WTC11 (cell line): ENCODE measurements around the gene IL34. TPM values are rescaled to one million over a fixed set of nuclear protein-coding genes. Genes with fewer than 3 reads are reported as not detected.

ENCODE experiments used
- ATAC-seq: fragments of 200-7000 bp; cut with Tn5 transposase; 2 replicates; pipeline ENCODE4 v1.10.0; 2021; ENCODE audit warnings: mild to moderate bottlenecking, moderate library complexity
- CTCF ChIA-PET: fragments of 300-600 bp; sonication (Branson Sonifier 250); formaldehyde crosslinking; loops from one replicate; lab custom pipeline; 2021; ENCODE audit warnings: antibody characterized with exemption; lab: Charles Lee
- POLR2A ChIA-PET: fragments of 350-600 bp; sonication (Branson Sonifier 250); formaldehyde crosslinking; loops from one replicate; lab custom pipeline; 2021; ENCODE audit warnings: antibody characterized with exemption; lab: Charles Lee
- DNase-seq: peaks from one replicate; pipeline ENCODE4 v3.0.0; 2021; ENCODE audit warnings: low spot score
- H3K27ac Mint-ChIP-seq: 2 replicates; pipeline ENCODE4 v1.8.0; 2021; ENCODE audit warnings: mixed read lengths
- H3K27me3 Mint-ChIP-seq: 2 replicates; pipeline ENCODE4 v1.8.0; 2021; ENCODE audit warnings: low read depth, mild to moderate bottlenecking, moderate library complexity, mixed read lengths
- H3K36me3 Mint-ChIP-seq: 2 replicates; pipeline ENCODE4 v1.8.0; 2021; ENCODE audit warnings: mixed read lengths
- H3K4me1 Mint-ChIP-seq: 2 replicates; pipeline ENCODE4 v1.8.0; 2022; ENCODE audit warnings: mixed read lengths
- H3K4me3 Mint-ChIP-seq: 2 replicates; pipeline ENCODE4 v1.8.0; 2021; ENCODE audit warnings: mild to moderate bottlenecking, moderate library complexity, mixed read lengths
- H3K9me3 Mint-ChIP-seq: 2 replicates; pipeline ENCODE4 v1.8.0; 2021; ENCODE audit warnings: mixed read lengths
- ATF1 ChIP-seq: sonication (generic); formaldehyde crosslinking; IDR thresholded peaks from 2 replicates; pipeline ENCODE4 v1.8.1; 2023; ENCODE audit warnings: mild to moderate bottlenecking, moderate library complexity, missing genetic modification reagents
- CBFB ChIP-seq: sonication (generic); formaldehyde crosslinking; IDR thresholded peaks from 2 replicates; pipeline ENCODE4 v1.8.1; 2022; ENCODE audit warnings: mild to moderate bottlenecking, low read depth, missing genetic modification reagents
- CREB1 ChIP-seq: sonication (generic); formaldehyde crosslinking; IDR thresholded peaks from 2 replicates; pipeline ENCODE4 v1.8.0; 2023; ENCODE audit warnings: mild to moderate bottlenecking, missing genetic modification reagents
- EMX1 ChIP-seq: fragments of 250-450 bp; sonication (Bioruptor Pico); IDR thresholded peaks from 2 replicates; pipeline ENCODE4 v1.8.0; 2021; ENCODE audit warnings: mild to moderate bottlenecking
- FOXJ3 ChIP-seq: sonication (generic); formaldehyde crosslinking; IDR thresholded peaks from 2 replicates; pipeline ENCODE4 v1.9.0; 2021; ENCODE audit warnings: missing genetic modification reagents, mild to moderate bottlenecking, borderline replicate concordance
- GABPB1 ChIP-seq: sonication (generic); formaldehyde crosslinking; IDR thresholded peaks from 2 replicates; pipeline ENCODE4 v1.8.1; 2023; ENCODE audit warnings: mild to moderate bottlenecking, missing genetic modification reagents
- GRHL2 ChIP-seq: fragments of 250-450 bp; sonication (Bioruptor Pico); IDR thresholded peaks from 2 replicates; pipeline ENCODE4 v1.8.0; 2022; ENCODE audit warnings: mild to moderate bottlenecking, moderate library complexity; ENCODE audit not compliant: insufficient replicate concordance, severe bottlenecking
- HMGA2 ChIP-seq: fragments of 250-450 bp; sonication (Bioruptor Pico); IDR thresholded peaks from 2 replicates; pipeline ENCODE4 v1.4.0; 2021; ENCODE audit warnings: mild to moderate bottlenecking, moderate library complexity
- OVOL2 ChIP-seq: fragments of 250-450 bp; sonication (Bioruptor Pico); IDR thresholded peaks from 2 replicates; pipeline ENCODE4 v1.9.0; 2021; ENCODE audit warnings: mild to moderate bottlenecking, borderline replicate concordance
- PRRX2 ChIP-seq: fragments of 250-450 bp; sonication (Bioruptor Pico); IDR thresholded peaks from 2 replicates; pipeline ENCODE4 v1.8.0; 2021; ENCODE audit warnings: mild to moderate bottlenecking
- TEAD1 ChIP-seq: sonication (generic); formaldehyde crosslinking; IDR thresholded peaks from 2 replicates; pipeline ENCODE4 v1.8.0; 2022; ENCODE audit warnings: mild to moderate bottlenecking, missing genetic modification reagents
- TP53 ChIP-seq: sonication (generic); formaldehyde crosslinking; IDR thresholded peaks from 2 replicates; pipeline ENCODE4 v1.8.1; 2023; ENCODE audit warnings: mild to moderate bottlenecking, missing genetic modification reagents
- ZNF121 ChIP-seq: sonication (generic); formaldehyde crosslinking; IDR thresholded peaks from 2 replicates; pipeline ENCODE4 v1.8.0; 2023; ENCODE audit warnings: missing genetic modification reagents
- ZNF138 ChIP-seq: sonication (generic); formaldehyde crosslinking; conservative IDR thresholded peaks from 2 replicates; pipeline ENCODE4 v1.8.1; 2022; ENCODE audit warnings: mild to moderate bottlenecking, moderate library complexity, missing genetic modification reagents
- ZNF219 ChIP-seq: sonication (generic); formaldehyde crosslinking; IDR thresholded peaks from 2 replicates; pipeline ENCODE4 v1.8.0; 2023; ENCODE audit warnings: missing genetic modification reagents, mild to moderate bottlenecking, borderline replicate concordance
- ZNF232 ChIP-seq: sonication (generic); formaldehyde crosslinking; IDR thresholded peaks from 2 replicates; pipeline ENCODE4 v1.8.0; 2022; ENCODE audit warnings: mild to moderate bottlenecking, missing genetic modification reagents
- ZNF263 ChIP-seq: sonication (generic); formaldehyde crosslinking; IDR thresholded peaks from 2 replicates; pipeline ENCODE4 v1.8.1; 2022; ENCODE audit warnings: low read depth, mild to moderate bottlenecking, moderate library complexity, missing genetic modification reagents
- ZNF317 ChIP-seq: sonication (generic); formaldehyde crosslinking; IDR thresholded peaks from 2 replicates; pipeline ENCODE4 v1.8.1; 2023; ENCODE audit warnings: low read depth, mild to moderate bottlenecking, moderate library complexity, missing genetic modification reagents, borderline replicate concordance
- ZNF423 ChIP-seq: fragments of 250-450 bp; sonication (Bioruptor Pico); IDR thresholded peaks from 2 replicates; pipeline ENCODE4 v2.1.2; 2022; ENCODE audit warnings: mild to moderate bottlenecking, moderate library complexity
- total RNA-seq: library from RNA; stranded (reverse); gene quantifications from 3 replicates; pipeline ENCODE4 v1.2.3, GENCODE V29; 2021
- TF ChIP-seq, protein P1 (sequence below): sonication (generic); formaldehyde crosslinking; IDR thresholded peaks from 2 replicates; pipeline ENCODE4 v1.8.1; 2023; ENCODE audit warnings: mild to moderate bottlenecking, missing genetic modification reagents
- TF ChIP-seq, protein P2 (sequence below): sonication (generic); formaldehyde crosslinking; IDR thresholded peaks from 2 replicates; pipeline ENCODE4 v1.8.0; 2023; ENCODE audit warnings: missing genetic modification reagents
- TF ChIP-seq, protein P3 (sequence below): sonication (generic); formaldehyde crosslinking; IDR thresholded peaks from 2 replicates; pipeline ENCODE4 v1.8.1; 2022; ENCODE audit warnings: missing genetic modification reagents, borderline replicate concordance
- TF ChIP-seq, protein P4 (sequence below): fragments of 250-450 bp; sonication (Bioruptor Pico); IDR thresholded peaks from 2 replicates; pipeline ENCODE4 v1.9.0; 2021; ENCODE audit warnings: moderate library complexity, mild to moderate bottlenecking, inconsistent platforms, borderline replicate concordance
- TF ChIP-seq, protein P5 (sequence below): sonication (generic); formaldehyde crosslinking; IDR thresholded peaks from 2 replicates; pipeline ENCODE4 v1.8.1; 2023; ENCODE audit warnings: mild to moderate bottlenecking, missing genetic modification reagents, moderate library complexity
- TF ChIP-seq, protein P6 (sequence below): sonication (generic); formaldehyde crosslinking; IDR thresholded peaks from 2 replicates; pipeline ENCODE4 v1.8.1; 2023; ENCODE audit warnings: mild to moderate bottlenecking, missing genetic modification reagents

IL34 gene
- total RNA-seq, 1 experiment from 2014 or later = 8.8 TPM

DNA sequence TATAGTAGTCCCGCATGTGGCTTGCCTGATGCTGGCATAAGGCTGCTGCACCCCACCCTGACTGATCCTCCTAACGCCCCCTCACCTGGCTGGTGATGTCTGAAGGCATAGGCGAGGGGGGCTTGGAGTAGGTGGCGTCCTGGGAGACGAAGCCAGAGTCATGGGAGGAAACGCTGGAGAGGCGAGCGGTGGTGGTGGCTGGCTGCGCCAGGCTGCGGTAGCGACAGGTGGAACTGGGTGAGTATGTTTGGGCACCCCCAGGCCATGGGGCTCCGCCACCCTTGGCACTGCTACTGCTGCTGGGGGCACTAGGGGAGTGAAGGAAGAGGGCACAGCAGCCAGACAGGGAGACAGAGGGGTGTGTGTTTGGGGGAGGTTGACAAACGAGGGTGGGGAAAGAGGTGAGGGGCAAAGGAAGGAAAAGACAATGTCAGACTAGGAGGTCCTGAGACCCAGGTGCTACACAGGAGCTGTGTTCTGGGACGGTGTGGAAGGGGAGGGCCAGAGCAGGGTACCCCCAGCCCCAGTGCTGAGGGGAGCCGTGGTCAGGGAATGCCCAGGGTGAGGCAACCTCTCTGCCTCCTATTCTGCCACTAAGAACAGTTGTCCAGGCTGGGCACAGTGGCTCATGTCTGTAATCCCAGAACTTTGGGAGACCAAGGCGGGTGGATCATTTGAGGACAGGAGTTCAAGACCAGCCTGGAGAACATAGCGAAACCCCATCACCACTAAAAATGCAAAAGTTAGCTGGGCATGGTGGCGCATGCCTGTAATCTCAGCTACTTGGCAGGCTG, 28.1 kb downstream of the IL34 start (continued):
- TF ChIP-seq, protein P1, sequence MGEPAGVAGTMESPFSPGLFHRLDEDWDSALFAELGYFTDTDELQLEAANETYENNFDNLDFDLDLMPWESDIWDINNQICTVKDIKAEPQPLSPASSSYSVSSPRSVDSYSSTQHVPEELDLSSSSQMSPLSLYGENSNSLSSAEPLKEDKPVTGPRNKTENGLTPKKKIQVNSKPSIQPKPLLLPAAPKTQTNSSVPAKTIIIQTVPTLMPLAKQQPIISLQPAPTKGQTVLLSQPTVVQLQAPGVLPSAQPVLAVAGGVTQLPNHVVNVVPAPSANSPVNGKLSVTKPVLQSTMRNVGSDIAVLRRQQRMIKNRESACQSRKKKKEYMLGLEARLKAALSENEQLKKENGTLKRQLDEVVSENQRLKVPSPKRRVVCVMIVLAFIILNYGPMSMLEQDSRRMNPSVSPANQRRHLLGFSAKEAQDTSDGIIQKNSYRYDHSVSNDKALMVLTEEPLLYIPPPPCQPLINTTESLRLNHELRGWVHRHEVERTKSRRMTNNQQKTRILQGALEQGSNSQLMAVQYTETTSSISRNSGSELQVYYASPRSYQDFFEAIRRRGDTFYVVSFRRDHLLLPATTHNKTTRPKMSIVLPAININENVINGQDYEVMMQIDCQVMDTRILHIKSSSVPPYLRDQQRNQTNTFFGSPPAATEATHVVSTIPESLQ (CRISPR knock-in tag) = no peak
- TF ChIP-seq ZNF138 (CRISPR knock-in tag) (no peak), OVOL2 (CRISPR knock-in tag) (no peak), CREB1 (CRISPR knock-in tag) (no peak), GABPB1 (no peak), TP53 (CRISPR knock-in tag) (no peak), ZNF317 (CRISPR knock-in tag) (no peak), ZNF263 (CRISPR knock-in tag) (no peak)
- TF ChIP-seq, protein P2, sequence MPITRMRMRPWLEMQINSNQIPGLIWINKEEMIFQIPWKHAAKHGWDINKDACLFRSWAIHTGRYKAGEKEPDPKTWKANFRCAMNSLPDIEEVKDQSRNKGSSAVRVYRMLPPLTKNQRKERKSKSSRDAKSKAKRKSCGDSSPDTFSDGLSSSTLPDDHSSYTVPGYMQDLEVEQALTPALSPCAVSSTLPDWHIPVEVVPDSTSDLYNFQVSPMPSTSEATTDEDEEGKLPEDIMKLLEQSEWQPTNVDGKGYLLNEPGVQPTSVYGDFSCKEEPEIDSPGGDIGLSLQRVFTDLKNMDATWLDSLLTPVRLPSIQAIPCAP (CRISPR knock-in tag) = no peak

DNA sequence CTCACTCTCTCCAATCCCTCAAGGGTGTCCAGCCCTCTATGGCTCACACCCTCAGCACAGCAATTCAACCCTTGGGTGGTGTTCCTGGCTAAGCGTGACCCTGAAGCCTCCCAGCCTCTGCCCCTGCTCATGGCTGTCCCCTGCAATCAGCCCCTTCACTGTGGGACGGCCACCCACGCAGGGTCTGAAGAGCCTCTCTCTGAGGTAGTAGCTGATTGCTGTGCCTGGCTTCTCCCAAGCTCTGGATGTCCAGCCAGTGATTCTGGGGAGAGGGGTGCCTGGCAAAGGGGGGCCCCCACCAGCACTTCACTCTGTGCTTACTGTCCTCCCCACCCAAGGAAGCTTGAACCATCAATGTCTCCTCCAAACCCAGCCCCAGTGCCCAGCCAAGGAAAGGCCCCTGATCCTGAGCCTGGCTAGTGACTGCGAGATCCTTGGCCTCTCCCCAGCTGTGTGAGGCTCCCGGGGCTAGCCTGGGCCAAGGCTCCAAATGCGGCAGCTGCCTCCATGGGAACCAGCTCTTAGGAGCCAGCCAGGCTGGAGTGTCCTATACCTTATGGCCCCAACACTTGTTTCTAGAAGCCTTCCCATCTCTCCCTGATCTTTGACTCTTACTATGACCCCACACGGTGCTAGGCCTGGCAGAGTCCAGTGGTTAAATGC, 29.6 kb downstream of the IL34 start:
- ChIA-PET CTCF (interaction anchor here (0.6 to 9.8 kb wide), 3 partner anchors 62 to 1031 kb away, joined by 4 to 142 read pairs (median 5); no protein-coding TSS in a partner anchor), POLR2A (no interaction called here)
- DNase-seq (no peak), ATAC-seq (no peak)
- H3K27ac Mint-ChIP-seq = no peak overlapping the region
- H3K27me3 Mint-ChIP-seq = no peaks in the 10 kb centered on the region
- no peak overlapping the region for H3K4me3 Mint-ChIP-seq
- TF ChIP-seq HMGA2 (no peak), ZNF219 (no peak), EMX1 (CRISPR knock-in tag) (no peak), FOXJ3 (no peak), ZNF121 (CRISPR knock-in tag) (no peak)
- H3K4me1 Mint-ChIP-seq = peaks cover 3% of the 10 kb centered on the region; the same call in 1 of the 2 replicates
- H3K9me3 Mint-ChIP-seq = no peaks in the 10 kb centered on the region
- H3K36me3 Mint-ChIP-seq = peaks cover 9% of the 10 kb centered on the region

DNA sequence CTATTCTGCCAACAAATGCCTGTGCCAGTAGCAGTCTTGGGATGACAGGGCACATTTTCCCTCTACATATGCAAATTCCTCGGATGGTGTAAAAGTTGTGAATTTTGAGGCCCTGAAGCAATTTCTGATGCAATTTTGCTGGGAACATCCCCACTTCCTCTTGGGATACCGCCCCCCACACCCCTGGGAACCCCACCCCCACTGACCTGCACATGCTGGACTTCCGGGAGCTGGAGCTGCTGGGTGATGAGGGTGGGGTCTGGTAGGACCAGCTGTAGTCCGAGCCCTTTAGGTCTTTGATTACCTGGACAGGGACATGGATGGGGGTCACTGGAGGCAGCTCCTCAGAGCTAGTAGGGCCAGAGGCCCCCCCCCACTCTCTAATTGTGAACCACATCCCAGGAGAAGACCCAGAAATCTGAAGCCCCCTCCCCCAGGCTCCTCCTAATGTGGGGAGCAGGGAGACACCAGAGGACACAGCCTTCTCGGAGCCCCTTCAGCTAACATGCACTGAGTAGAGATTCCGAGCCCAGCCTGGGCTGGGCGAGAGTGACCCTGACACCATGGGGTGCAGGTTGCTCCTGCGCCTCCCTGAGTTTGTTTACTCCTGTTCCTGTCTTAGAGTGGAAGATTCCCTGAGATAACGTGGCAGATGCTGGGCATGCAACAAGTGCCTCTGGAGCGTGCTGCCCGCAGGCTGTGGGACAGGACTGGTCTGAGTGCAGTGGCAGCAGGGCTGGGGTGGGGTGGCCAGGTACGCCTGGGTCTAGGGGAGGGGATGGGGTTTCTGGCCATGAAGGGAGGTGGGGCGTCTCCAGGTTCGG, 30.5 kb downstream of the IL34 start:
- Mint-ChIP-seq H3K4me3 (no peak overlapping the region), H3K9me3 (no peaks in the 10 kb centered on the region)
- POLR2A ChIA-PET = no interaction called here
- TF ChIP-seq ZNF423 (CRISPR knock-in tag) (no peak), ZNF232 (CRISPR knock-in tag) (no peak), TP53 (CRISPR knock-in tag) (no peak), GRHL2 (CRISPR knock-in tag) (no peak), ATF1 (no peak), CBFB (CRISPR knock-in tag) (no peak), ZNF138 (CRISPR knock-in tag) (no peak), TEAD1 (CRISPR knock-in tag) (no peak), PRRX2 (CRISPR knock-in tag) (no peak)
- TF ChIP-seq, protein P3, sequence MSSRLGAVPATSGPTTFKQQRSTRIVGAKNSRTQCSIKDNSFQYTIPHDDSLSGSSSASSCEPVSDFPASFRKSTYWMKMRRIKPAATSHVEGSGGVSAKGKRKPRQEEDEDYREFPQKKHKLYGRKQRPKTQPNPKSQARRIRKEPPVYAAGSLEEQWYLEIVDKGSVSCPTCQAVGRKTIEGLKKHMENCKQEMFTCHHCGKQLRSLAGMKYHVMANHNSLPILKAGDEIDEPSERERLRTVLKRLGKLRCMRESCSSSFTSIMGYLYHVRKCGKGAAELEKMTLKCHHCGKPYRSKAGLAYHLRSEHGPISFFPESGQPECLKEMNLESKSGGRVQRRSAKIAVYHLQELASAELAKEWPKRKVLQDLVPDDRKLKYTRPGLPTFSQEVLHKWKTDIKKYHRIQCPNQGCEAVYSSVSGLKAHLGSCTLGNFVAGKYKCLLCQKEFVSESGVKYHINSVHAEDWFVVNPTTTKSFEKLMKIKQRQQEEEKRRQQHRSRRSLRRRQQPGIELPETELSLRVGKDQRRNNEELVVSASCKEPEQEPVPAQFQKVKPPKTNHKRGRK (CRISPR knock-in tag) = no peak
- TF ChIP-seq, protein P4, sequence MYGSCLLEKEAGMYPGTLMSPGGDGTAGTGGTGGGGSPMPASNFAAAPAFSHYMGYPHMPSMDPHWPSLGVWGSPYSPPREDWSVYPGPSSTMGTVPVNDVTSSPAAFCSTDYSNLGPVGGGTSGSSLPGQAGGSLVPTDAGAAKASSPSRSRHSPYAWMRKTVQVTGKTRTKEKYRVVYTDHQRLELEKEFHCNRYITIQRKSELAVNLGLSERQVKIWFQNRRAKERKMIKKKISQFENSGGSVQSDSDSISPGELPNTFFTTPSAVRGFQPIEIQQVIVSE (CRISPR knock-in tag) = no peak
- TF ChIP-seq, protein P5, sequence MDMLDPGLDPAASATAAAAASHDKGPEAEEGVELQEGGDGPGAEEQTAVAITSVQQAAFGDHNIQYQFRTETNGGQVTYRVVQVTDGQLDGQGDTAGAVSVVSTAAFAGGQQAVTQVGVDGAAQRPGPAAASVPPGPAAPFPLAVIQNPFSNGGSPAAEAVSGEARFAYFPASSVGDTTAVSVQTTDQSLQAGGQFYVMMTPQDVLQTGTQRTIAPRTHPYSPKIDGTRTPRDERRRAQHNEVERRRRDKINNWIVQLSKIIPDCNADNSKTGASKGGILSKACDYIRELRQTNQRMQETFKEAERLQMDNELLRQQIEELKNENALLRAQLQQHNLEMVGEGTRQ (CRISPR knock-in tag) = no peak
- TF ChIP-seq, protein P6, sequence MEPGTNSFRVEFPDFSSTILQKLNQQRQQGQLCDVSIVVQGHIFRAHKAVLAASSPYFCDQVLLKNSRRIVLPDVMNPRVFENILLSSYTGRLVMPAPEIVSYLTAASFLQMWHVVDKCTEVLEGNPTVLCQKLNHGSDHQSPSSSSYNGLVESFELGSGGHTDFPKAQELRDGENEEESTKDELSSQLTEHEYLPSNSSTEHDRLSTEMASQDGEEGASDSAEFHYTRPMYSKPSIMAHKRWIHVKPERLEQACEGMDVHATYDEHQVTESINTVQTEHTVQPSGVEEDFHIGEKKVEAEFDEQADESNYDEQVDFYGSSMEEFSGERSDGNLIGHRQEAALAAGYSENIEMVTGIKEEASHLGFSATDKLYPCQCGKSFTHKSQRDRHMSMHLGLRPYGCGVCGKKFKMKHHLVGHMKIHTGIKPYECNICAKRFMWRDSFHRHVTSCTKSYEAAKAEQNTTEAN (CRISPR knock-in tag) = no peak

More for the DNA sequence above, 30.5 kb downstream of the IL34 start:
- DNase-seq = no peak
- no peaks in the 10 kb centered on the region for H3K27me3 Mint-ChIP-seq
- H3K36me3 Mint-ChIP-seq = peaks cover 4% of the 10 kb centered on the region
- no peak overlapping the region for H3K27ac Mint-ChIP-seq
- CTCF ChIA-PET = interaction anchor here (0.6 to 9.8 kb wide), 4 partner anchors 61 to 1030 kb away, joined by 4 to 142 read pairs (median 48); no protein-coding TSS in a partner anchor
- no peak for ATAC-seq
- peaks cover 3% of the 10 kb centered on the region; the same call in 1 of the 2 replicates for H3K4me1 Mint-ChIP-seq
